ENCODE results near the gene TSR3. TPM values are rescaled to one million over a fixed set of nuclear protein-coding genes. Genes with fewer than 3 reads are reported as not detected.

Gene TSR3
- total and polyA plus RNA-seq, 2 of the 13 experiments (the other 11 are each of a cell fraction or from before 2014, with no cell fraction given): 24.2 to 51.0 TPM

DNA sequence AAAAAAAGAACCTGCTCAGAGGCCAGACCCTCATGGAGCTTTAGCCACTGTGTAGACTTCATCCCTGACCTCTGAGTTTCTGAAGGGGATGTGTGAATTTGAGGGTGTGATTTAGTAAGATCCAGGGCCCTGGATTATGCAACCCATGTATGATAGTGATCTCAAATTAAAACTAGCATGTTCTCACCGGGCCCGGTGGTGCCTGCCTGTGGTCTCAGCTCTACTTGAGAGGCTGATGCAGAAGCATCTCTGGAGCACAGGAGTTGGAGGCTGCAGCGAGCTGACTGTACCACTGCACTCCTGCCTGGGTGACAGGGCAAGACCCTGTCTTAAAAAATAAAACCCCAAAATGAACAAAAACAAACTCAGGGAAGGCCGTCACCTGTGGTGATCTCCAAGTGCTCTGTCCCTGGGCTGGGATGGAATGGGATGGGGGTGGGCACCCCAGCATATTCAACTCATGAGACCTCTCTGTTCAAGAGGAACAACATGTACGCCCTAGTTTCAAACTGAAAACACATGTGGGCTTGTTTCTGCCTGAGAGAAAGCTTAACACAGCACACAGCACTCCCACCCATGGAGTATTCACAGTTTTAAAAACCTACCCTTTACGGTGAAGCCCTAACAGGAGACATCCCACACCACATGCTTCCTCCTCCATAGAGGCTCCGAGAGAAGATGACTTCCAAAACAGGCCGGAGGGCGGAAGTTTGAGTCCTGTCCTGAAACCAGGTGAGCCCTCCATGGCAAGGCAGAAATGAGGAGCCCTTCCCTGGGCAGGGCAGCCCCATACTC is 30.1 kb upstream of the TSR3 start (continued):
- TF ChIP-seq, protein P1, sequence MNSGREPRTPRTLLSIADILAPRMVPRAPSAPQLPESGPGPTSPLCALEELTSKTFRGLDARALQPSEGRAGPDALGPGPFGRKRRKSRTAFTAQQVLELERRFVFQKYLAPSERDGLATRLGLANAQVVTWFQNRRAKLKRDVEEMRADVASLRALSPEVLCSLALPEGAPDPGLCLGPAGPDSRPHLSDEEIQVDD (CRISPR knock-in tag; IDR thresholded peaks at IDR 0.05; ENCODE audit: borderline replicate concordance): no peak
- no peak for TF ChIP-seq MBD4 (IDR thresholded peaks at IDR 0.05; ENCODE audit: borderline replicate concordance, low read length)
- no peak for TF ChIP-seq ZBTB20 (CRISPR knock-in tag; IDR thresholded peaks at IDR 0.05; ENCODE audit: borderline replicate concordance, low read depth)
- no peak for TF ChIP-seq FOXM1 (CRISPR knock-in tag; IDR thresholded peaks at IDR 0.05)
- no peak for TF ChIP-seq ZNF569 (CRISPR knock-in tag; IDR thresholded peaks at IDR 0.05; ENCODE audit: borderline replicate concordance)

- H4K20me1 ChIP-seq (ENCODE audit: insufficient read depth, low read length): peaks cover 11% of the 10 kb centered on the region
- intact Hi-C loops (cut with micrococcal nuclease; ENCODE audit: unreplicated experiment): no loop called here
- H3K36me3 ChIP-seq (replicated peaks in 1 of 2; ENCODE audit: control insufficient read depth in 1 of 2, insufficient read depth in 2 of 2, low read length in 2 of 2): peaks cover 6 to 8% of the 10 kb centered on the region in 2 experiments; a peak in 2 of 5 replicates
- 0 out of 2 replicates have a peak overlapping the region, but pooled peaks have one; percentile 56 for H3K9ac ChIP-seq (ENCODE audit: insufficient read depth, low read depth, low read length)
- FAIRE-seq (no peak), ATAC-seq (no peak), DNase-seq (ENCODE audit: low spot score) (no peak)
- ChIA-PET POLR2A (interaction anchor here (1.5 to 2.4 kb wide), 3 partner anchors 10 to 41 kb away, joined by 3 to 8 read pairs (median 5); partner anchors contain the start of gene UQCC4), CTCF (ENCODE audit: low intra/inter-chr PET ratio, low total read pairs) (no interaction called here)
- peaks cover 14% of the 10 kb centered on the region for H3K79me2 ChIP-seq (ENCODE audit: insufficient read depth, low read length)
- H3K4me1 ChIP-seq (ENCODE audit: insufficient read depth, low read length): peaks cover 26% of the 10 kb centered on the region
- peak overlapping the region; percentile 80 for H3K4me2 ChIP-seq (ENCODE audit: low read depth, low read length)
- H3K27ac ChIP-seq (ENCODE audit: extremely low read length, insufficient read depth, low read length): peak overlapping the region; percentile 26
- TF ChIP-seq NONO (IDR thresholded peaks at IDR 0.05) (no peak), NONO (CRISPR knock-in tag; conservative IDR thresholded peaks at IDR 0.05) (0 out of 2 replicates have a peak, but pooled peaks have one; percentile 9), ZNF354B (CRISPR knock-in tag; IDR thresholded peaks at IDR 0.05) (no peak), TCF12 (IDR thresholded peaks at IDR 0.05) (no peak), TCF12 (CRISPR knock-in tag; IDR thresholded peaks at IDR 0.05) (0 out of 2 replicates have a peak, but pooled peaks have one; percentile 6), KAT2B (IDR thresholded peaks at IDR 0.05; ENCODE audit: borderline replicate concordance, low read depth, low read length) (no peak)
- in situ Hi-C loops (cut with HindIII; ENCODE audit: extremely low pct_ligation_motif_present, low pct_unique_long_range_greater_than_20kb): no loop called here
- no peak overlapping the region for H2AFZ ChIP-seq (ENCODE audit: low read length)
- no peaks in the 10 kb centered on the region for H3K9me3 ChIP-seq (ENCODE audit: low read length)
- no peaks in the 10 kb centered on the region for H3K27me3 ChIP-seq (ENCODE audit: control insufficient read depth in 1 of 2, insufficient read depth in 2 of 2, low read length in 2 of 2)
- BruUV-seq (replicated peaks): no TSS peak
- WGBS (ENCODE audit: low lambda C conversion rate): 87% methylated on average over 10 of the region's 10 CpGs
- H3K4me3 ChIP-seq (replicated peaks in 1 of 3; ENCODE audit: insufficient read depth in 1 of 3, low read depth in 2 of 3, low read length in 3 of 3): peak overlapping the region in 2 of 3 experiments; percentile 67 to 73; a peak in 2 of 6 replicates
These were observed 28.5 kb upstream of the TSR3 start for GRCh38 chr16:1380195-1380594.
